HG02678 (cell line): Measurements from ENCODE around the gene STAG3.

Source experiments
- ATAC-seq: cut with Tn5 transposase; IDR thresholded peaks from one replicate; pipeline ENCODE4 v1.9.1; 2021; ENCODE audit warnings: mild to moderate bottlenecking, moderate library complexity; ENCODE audit not compliant: unreplicated experiment

The STAG3 gene

GRCh38 chr7:100155553-100156317 is 22.0 kb upstream of the STAG3 start:
- ATAC-seq, result no peak

- ATAC-seq, result no peak
Observed at GRCh38 chr7:100156331-100157068, 21.2 kb upstream of the STAG3 start.

- ATAC-seq, result no peak
Observed at GRCh38 chr7:100157069-100157333, 20.7 kb upstream of the STAG3 start.

- ATAC-seq, result no peak
Observed at GRCh38 chr7:100157334-100158228, 20.1 kb upstream of the STAG3 start.

- ATAC-seq, result peak; percentile 80
Observed at GRCh38 chr7:100158229-100159098, 19.3 kb upstream of the STAG3 start, which contains the start of gene TRAPPC14. TSS of gene TRAPPC14 (minus strand) at chr7:100158723. CDS start at chr7:100158499, 224 bp downstream.

GRCh38 chr7:100159099-100159623 is 18.6 kb upstream of the STAG3 start:
- no peak for ATAC-seq

GRCh38 chr7:100160067-100160466 is 17.7 kb upstream of the STAG3 start:
- ATAC-seq, result no peak

- ATAC-seq, result no peak
Observed at GRCh38 chr7:100163006-100163531, 14.6 kb upstream of the STAG3 start.

GRCh38 chr7:100163871-100164270 is 13.8 kb upstream of the STAG3 start:
- ATAC-seq, result no peak

- ATAC-seq, result no peak
Observed at GRCh38 chr7:100166317-100166940, 11.3 kb upstream of the STAG3 start.

- ATAC-seq, result no peak
Observed at GRCh38 chr7:100166970-100167911, 10.5 kb upstream of the STAG3 start.

- ATAC-seq, result no peak
Observed at GRCh38 chr7:100167912-100168323, 9.8 kb upstream of the STAG3 start.

GRCh38 chr7:100169147-100169850 is 8.4 kb upstream of the STAG3 start:
- ATAC-seq, result no peak

GRCh38 chr7:100170101-100170897 is 7.4 kb upstream of the STAG3 start:
- no peak for ATAC-seq

GRCh38 chr7:100171087-100171681 is 6.5 kb upstream of the STAG3 start:
- no peak for ATAC-seq

- no peak for ATAC-seq
Observed at GRCh38 chr7:100171840-100172239, 5.9 kb upstream of the STAG3 start.
